ENCODE data around the gene RAB44.
"Not testable (repeated sequence)": the region's sequence is repeated elsewhere in the genome, so short reads cannot be mapped to it uniquely, and the experiment has no call there.

The RAB44 gene, protein sequence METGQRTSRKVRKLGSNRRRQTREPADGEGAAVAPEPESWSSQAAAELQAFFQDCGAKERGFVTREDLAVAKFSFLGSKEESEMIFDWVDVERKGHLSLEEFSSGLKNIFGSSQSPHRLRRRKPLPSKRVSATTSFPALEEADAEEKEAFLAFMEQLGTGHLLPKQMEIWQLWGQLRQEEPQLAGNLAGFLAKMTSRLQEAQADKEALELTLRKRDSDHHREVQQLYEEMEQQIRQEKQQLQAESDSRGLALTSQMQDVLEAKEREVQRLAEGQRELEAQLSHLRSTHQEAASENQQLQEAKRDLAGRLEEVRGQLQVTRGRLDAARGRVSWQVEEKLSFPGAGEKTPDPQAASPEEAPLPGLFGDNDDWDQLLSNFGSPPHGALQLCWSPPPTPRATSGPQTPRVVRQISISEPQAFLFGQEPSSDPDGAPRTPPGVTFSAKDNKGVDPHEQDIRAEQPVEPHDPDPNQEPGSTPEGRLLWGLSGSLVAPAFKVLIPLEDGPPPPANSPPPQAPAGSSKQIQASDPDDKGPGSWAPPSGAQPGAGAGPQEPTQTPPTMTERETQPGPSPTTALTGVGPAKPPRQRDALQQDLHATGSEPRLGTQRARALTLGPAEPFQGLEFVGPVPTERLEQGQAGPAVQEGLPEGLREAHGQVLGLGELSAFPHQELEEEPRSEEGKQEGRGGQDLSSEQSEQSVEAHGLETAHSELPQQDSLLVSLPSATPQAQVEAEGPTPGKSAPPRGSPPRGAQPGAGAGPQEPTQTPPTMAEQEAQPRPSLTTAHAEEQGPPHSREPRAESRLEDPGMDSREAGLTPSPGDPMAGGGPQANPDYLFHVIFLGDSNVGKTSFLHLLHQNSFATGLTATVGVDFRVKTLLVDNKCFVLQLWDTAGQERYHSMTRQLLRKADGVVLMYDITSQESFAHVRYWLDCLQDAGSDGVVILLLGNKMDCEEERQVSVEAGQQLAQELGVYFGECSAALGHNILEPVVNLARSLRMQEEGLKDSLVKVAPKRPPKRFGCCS

GRCh38 chr6:36697481-36697903 is at the start of gene RAB44:
TSS of gene RAB44 (plus strand) at chr6:36697826. CDS start at chr6:36704236, 6,410 bp downstream.
- FAIRE-seq, result no peak

- no peak for FAIRE-seq
Measured at GRCh38 chr6:36649086-36649485, 48.5 kb upstream of the RAB44 start.

DNA sequence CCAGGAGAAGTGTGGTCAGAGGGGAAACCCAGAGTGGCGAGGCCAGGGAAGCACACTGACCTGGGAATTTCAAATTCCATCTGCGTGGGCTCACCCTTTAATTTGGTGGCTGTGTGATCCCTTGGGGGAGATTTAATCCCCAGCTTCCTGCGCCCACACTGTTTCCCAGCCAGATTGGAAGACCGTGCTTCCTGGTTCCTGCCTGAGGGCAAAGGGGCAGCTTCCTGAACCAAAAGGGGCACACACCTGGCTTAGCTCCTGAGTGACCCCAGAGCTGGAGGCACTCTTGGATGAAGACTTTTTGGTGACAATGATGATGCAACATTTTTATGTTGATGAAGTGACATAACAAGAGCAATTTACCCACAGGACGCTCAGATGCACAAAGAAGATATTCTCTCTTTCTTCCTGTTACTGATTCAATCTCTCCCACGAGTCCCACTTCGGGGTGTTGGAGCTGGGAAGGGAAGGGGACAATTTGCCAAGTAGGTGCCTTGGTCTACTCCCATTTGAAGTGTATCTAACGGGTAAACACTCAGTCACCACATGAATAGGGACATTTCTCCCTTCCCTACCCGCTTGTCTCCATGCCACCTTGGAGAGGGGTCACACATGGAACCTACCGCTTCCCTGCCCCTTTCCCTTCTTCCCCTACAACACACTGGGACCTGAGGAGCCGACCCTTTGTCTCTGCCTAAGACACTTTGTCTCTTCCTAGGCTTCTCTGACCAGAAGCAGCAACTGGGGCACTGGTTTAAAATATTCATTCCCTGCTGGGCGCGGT is 47.7 kb upstream of the RAB44 start:
- FAIRE-seq, result no peak

GRCh38 chr6:36650848-36651478 is 46.7 kb upstream of the RAB44 start:
- FAIRE-seq, result no peak

GRCh38 chr6:36651659-36652379 is 45.8 kb upstream of the RAB44 start:
- FAIRE-seq, result no peak

- not testable (repeated sequence) for FAIRE-seq
Measured at GRCh38 chr6:36654469-36654868, 43.2 kb upstream of the RAB44 start.

DNA sequence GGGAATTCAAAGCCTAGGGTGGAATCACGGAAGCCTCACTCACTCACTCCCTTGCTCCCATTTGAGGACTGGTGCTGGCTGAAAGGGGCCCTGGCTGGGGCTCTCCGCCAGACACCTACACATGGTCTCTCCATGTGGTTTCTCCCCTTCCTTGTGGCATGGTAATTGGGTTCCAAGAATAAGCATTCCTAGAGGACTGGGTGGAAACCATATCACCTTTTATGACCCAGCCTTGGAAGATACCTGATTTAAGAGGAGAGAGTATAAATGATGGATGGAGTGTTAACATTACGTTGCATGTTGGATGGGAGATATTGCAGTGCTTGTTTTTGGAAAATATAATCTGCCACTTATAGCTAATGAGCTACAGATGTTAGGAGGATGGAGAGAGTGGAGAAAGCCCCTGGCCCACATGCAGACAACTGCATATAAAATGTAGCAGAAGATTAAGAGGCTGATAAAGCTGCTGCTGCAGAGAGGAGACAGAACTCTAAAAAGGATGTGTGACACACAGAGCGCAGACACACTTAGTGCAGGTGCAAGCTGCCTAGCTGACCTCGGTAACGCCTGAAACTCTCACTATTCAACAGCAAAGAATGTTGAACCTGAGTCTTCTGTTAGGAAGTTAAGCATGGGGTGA is 42.4 kb upstream of the RAB44 start:
- FAIRE-seq, result no peak

- FAIRE-seq, result no peak
Measured at GRCh38 chr6:36656441-36656840, 41.2 kb upstream of the RAB44 start.

GRCh38 chr6:36657271-36657670 is 40.4 kb upstream of the RAB44 start:
- no peak for FAIRE-seq

GRCh38 chr6:36657942-36658544 is 39.6 kb upstream of the RAB44 start:
- FAIRE-seq, result no peak

DNA sequence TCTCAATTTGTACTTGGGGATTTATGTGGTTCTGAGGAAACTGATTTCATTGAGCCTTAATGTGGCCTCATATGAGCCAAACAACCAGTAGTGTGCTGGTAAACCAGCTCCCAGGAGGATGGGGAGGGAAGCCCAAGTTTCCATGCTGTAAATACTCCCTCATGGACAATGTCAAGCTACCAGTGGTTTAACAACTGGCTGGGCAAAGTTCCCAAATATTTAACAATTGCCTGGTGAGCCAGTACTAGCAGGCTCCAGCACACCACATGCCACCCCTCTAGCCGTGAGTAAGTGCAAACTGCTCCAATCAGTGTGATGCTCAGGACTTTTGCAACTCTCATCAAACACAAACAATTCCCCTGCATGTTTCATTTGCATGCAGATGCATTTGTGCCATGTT is 38.4 kb upstream of the RAB44 start:
- no peak for FAIRE-seq

DNA sequence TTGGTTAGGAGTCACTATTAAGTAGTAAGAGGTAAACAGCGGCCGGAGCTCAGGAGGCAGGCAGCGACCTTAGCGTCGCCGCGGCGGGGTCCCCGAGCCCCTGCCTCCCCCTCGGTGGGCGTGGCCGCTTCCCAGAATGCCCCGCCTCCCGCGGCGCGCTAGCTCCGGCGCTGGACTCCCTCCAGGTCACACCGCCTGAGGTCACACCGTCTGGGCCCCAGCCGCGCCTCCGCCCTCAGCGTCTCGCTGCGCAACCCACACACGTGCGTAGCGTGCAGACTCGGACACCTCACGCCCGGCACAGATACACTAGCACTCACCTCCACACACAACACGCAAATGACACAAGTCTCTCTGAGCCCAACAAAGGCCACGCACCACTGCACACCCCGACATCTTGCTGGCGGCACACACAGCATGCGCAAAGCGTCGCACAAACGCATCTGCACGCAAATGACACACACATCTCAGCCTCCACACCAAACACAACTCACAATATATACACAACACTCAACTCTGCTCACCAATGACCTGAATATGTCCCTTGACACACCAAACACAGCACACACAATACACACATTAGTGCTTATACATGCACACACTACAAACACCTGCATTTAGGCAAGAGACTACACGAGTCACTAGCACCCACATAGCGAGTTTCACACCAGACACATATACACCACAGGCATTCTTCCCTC is 36.7 kb upstream of the RAB44 start:
- FAIRE-seq, result no peak

DNA sequence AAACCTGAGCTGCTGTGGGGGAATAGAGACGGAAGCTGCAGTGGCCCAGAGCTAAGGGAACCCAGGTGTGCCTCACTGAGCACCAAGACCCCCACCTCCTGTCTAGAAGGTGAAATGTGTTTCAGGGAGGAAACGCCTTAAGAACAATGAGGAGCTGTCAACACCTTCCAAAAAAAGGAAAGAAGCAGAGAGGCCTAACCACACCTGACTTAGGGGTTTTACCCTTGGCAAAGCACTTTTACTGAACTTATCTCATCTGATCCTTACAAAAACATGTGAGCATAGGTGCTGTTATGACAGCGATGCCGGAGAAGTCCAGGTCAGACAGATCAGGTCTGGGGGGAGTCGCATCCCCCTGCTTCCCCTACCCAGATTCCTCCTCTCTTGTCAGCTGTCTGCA is 35.2 kb upstream of the RAB44 start:
- FAIRE-seq, result no peak

DNA sequence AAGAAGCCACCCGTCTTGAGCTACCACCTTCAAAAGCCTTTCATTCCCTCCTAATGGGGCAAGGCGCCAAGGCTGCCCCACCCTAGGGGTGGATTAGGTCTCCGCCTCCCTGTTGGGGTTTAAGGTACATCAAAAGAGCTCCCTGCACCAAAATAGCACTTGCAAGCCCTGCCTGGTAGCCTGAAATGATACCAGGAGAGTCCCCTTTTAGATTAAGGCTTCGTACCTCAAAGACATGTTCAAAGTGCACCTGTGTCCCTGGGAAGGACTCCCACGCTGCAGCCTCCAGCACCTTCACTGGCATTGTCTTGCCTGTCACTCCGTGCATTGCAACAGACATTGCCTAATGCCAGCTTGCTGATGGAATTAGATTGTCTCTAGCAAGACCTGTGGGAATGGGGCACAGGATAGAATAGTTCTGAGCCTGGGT is 34.8 kb upstream of the RAB44 start:
- FAIRE-seq, result no peak

DNA sequence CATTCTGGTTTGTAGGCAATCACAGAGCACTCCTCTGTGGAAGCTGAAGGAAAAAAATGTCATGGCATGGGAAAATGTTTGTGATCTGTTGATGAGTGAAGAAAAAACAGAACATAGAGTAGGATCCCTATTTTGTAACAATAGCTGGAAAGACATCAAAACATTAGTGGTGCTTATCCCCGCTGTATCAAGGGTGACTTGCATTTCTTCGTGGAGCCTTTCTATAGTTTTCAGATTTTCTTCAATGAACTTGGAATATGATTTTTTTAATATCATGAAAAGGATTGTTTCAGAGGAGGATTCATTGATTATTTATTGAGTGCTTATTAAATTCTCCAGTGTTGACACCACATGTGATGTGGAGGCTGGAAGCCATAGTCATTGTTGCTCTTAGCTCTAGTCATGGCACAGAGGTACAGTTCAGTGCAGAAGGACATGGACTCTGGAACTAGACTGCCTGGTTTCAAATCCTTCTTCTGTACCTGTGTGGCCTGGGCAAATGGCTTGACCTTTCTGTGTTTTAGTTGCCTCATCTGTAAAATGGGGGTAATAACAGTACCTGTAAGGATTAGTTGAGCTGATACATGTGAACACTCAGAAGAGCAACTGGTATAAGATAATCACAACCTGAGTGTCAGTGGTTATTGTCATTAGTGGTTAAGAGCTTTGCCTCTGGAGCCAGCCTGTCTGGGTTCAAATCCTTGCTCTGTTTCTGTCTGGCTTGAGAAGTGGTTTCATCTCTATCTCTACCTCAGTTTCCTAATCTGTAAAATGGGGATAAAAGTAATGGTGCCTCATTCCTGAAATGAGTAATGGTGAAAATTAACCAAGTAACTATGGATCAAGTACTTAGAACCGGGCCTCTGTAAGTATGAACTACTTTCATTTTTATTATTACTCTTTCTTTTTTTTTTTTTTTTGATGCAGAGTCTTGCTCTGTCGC is 33.9 kb upstream of the RAB44 start:
- no peak for FAIRE-seq

DNA sequence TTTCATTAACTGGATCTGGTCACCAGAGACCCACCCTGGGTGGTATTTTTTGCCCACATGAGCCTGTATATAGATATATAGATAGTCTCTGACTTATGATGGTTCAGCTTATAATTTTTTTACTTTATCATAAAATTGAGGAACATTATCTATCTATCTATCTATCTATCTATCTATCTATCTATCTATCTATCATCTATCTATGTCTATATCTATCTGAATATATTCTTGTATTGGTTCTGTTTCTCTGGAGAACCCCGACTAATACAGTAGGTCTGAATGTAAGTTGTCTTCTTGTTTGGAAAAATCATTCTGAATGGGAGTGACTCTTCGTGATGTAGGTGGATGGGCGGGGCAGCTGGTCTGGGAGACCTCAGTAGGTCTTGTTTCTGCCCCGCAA is 32.4 kb upstream of the RAB44 start:
- no peak for FAIRE-seq

DNA sequence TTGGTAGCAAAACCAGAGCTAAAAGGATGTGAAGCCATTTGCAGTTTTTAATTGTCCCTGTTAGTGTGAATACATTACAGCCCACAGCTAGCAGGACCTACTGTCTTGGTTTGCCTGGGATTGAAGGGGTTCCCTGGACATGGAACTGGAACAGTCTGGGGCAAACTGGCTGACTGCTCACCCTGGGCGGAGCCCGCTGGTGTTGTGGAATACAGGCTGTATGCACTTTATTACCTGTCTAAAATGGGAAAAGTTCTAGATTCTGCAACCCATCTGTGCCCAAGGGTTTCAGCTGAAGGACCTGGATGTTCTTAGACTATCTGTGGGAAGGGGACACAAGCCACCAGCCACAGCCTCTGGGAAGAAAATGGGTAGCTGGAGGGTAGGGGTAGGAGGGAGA is 31.3 kb upstream of the RAB44 start:
- FAIRE-seq, result no peak

- no peak for FAIRE-seq
Measured at GRCh38 chr6:36666826-36667591, 30.6 kb upstream of the RAB44 start.

All from TTC549 (cell line).